ENCODE data around the gene CYP2E1.
"Not testable (repeated sequence)": the region's sequence is repeated elsewhere in the genome, so short reads cannot be mapped to it uniquely, and the experiment has no call there.

The CYP2E1 gene

DNA sequence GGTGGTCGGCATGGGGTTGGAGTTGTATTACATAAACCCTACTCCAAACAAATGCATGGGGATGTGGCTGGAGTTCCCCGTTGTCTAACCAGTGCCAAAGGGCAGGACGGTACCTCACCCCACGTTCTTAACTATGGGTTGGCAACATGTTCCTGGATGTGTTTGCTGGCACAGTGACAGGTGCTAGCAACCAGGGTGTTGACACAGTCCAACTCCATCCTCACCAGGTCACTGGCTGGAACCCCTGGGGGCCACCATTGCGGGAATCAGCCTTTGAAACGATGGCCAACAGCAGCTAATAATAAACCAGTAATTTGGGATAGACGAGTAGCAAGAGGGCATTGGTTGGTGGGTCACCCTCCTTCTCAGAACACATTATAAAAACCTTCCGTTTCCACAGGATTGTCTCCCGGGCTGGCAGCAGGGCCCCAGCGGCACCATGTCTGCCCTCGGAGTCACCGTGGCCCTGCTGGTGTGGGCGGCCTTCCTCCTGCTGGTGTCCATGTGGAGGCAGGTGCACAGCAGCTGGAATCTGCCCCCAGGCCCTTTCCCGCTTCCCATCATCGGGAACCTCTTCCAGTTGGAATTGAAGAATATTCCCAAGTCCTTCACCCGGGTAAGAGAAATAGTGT is at the start of gene CYP2E1:
Gene CYP2E1, plus strand, starts transcription at position 407 of the 632 bp plus-strand sequence. Its CDS starts 33 bp downstream, at position 440.
- DNase-seq: no peak

GRCh38 chr10:133481086-133481643 is 46.0 kb upstream of the CYP2E1 start:
- DNase-seq: no peak

DNA sequence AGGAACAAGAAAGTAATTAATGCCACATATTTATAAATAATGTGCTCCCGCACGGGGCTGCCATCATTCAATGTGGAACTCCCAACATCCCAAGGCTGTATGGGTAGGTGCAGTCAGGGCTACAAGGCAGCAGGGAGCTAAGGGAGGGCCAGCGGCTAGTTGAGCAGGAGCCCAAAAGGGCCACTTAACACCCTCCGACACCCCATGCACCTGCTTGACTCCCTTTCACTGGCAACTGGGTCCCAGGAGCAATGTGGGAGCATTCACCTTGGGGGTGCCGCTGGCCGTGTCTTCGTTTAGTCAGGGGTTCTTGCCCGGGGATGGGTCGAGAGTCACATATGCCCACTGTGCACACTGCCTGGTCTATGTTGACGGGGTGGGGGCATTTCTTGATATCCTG is 45.5 kb upstream of the CYP2E1 start:
- DNase-seq: no peak

GRCh38 chr10:133484818-133485217 is 42.3 kb upstream of the CYP2E1 start:
- DNase-seq: no peak

GRCh38 chr10:133487085-133487484 is 40.1 kb upstream of the CYP2E1 start:
- DNase-seq: no peak

- DNase-seq: no peak
Measured at GRCh38 chr10:133488354-133488753, 38.8 kb upstream of the CYP2E1 start.

- DNase-seq: no peak
Measured at GRCh38 chr10:133489816-133490588, 37.2 kb upstream of the CYP2E1 start.

DNA sequence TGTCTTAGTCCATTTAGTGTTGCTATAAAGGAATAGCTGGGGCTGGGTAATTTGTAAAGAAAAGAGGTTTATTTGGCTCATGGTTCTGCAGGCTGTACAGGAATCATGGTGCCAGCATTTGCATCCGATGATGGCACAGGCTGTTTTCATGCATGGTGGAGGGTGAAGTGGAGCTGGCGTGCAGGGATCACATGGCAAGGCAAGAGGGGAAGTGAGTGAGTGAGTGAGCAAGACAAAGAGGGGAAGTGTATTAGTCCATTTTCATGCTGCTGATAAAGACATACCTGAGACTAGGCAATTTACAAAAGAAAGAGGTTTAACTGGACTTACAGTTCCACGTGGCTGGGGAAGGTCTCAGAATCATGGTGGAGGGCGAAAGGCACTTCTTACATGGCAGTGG is 33.6 kb upstream of the CYP2E1 start:
- not testable (repeated sequence) for DNase-seq

GRCh38 chr10:133497363-133497762 is 29.8 kb upstream of the CYP2E1 start:
- DNase-seq: not testable (repeated sequence)

DNA sequence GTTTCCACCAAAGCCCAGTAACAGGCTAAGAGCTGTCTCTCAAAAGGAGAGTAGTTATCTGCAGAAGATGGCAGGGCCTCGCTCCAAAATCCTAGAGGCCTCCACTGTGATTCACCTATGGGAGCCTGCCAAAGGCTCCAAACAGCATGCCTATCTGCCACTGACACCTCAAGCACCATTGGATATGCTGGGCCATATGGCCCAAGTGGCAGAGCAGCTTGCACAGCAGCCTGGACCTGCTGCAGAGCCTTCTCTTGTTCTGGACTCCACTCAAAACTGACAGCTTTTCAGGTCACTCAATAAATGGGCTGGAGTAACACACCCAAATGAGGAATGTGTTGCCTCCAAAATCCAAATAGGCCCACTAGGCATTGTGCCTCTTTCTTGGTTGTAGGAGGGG is 28.0 kb upstream of the CYP2E1 start:
- DNase-seq: not testable (repeated sequence)

DNA sequence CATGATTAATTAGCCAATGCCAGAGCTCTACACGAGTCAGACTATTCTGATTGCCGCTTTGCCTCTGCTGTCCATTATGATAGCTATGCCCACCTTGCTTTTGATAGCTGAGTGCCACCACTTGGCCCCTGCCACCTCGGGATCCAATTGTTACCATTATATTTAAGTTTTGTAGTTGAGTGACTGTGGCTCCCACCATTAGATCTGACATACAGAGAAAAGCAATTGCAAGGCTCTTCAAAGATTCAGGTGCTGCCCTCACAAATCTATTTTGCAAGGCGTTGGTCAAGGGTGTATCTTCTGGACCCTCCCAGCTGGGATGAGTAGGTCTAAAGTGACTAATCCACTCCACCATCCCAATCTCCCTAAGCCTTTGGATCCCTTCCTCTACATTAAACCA is 26.3 kb upstream of the CYP2E1 start:
- not testable (repeated sequence) for DNase-seq

- no peak for DNase-seq
Measured at GRCh38 chr10:133509700-133510099, 17.5 kb upstream of the CYP2E1 start.

- DNase-seq: no peak
Measured at GRCh38 chr10:133511408-133511807, 15.8 kb upstream of the CYP2E1 start.

DNA sequence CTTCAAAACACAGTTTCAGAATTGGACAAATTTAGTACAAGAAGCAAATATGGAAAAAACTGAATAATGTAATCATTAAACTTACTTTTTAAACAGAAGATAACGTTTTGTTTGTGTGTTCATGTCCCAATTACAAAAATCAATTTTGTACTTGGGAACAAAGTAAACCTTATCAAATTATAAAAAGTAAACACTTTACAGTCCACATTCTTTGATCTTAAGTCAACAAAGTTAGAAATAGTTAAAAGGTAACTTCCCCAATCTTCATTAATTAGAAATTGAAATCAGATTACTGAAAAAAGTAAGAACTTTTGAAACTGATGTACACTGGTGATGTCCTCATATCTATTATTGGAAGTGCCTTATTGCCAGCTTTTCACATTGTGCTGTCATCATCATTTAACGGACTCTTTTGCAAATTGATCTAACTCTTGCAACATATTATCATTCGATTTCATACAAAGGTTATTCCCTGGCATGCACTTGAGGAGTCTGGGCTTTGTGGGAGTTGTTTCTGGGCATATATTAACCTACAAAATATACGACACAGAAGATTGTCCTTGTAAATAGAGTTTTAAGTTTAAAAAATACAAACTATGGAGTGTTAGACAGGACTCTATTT is 15.1 kb upstream of the CYP2E1 start:
- DNase-seq: no peak

DNA sequence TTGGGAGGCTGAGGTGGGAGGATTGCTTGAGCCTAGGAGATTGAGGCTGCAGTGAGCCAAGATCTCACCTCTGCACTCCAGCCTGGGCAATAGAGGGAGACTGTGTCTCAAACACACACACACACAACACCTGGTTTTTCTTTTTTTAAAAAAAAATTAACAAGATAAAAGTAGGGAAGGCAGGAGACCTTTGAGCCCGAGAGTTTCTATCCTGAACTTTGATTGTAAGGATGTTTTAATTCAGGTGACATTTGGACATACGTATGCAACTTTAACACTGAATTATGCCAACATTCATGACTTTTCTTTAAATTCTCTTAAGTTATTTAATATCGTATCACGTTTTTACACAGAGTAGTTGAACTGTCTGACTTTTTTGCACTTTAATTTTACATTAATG is 11.7 kb upstream of the CYP2E1 start:
- no peak for DNase-seq

DNA sequence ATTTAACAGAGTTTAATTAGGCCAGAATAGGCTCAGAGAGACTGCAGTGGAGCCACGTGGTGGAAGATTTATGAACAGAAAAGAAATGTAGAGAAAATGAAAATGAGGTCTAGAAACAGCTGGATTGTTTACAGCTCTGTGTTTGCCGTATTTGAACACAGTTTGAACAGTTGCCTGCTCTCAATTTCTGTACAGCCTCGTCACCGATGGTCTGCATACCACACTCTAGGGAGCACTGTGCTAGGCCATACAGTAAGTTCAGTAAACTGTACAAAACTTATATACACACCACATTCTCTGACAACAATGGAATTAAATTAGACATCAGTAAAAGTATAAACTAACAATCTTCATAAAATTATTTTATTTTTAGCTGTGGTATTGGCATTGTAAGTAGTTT is 11.1 kb upstream of the CYP2E1 start:
- no peak for DNase-seq

DNA sequence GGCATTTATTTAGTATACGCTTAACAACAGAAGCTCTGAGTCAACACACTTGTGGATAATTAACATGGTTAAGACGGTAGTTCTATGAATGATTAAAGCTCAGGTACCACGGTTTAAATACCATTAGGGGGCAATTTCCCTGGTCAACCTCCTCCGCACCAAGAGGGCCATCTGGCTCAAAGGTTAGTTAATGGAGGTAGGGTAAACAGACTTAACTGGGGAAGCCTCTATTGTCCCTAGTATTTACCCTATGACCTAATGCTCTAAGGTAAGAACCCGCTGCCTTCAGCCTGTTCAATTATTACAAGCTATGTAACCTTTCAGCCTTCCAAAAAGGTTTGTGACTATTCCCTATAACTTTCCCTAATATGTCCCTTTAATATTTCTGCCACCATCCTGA is 8.6 kb upstream of the CYP2E1 start:
- not testable (repeated sequence) for DNase-seq

DNA sequence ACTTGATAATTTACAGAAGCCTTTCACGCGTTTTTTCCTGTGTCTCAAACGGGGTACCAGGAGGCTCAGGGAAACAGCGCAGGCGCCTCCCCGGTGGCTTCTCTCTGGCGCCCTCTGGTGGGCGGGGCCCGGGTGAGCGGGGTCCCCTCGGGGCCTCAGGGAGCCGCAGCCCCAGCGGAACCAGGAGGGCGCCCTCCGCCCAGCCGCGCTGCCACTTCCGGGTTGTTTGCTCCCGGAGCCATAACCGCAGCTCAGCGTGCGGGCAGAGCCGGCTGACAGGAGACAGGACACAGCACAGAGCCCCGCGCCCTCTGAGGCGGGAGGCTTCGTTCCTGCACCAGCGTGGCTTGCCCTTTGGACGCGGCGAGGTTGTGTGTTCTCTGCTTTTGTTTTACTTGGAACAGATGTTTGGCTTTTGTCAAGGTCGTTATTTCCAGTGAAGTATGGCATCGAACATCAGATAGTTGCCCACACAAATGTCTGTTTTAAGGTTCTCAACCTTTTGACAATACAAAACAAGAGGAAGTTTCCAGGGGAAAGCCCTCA is 6.9 kb upstream of the CYP2E1 start:
- DNase-seq: peak; percentile 74 to 93 (median 86)

DNA sequence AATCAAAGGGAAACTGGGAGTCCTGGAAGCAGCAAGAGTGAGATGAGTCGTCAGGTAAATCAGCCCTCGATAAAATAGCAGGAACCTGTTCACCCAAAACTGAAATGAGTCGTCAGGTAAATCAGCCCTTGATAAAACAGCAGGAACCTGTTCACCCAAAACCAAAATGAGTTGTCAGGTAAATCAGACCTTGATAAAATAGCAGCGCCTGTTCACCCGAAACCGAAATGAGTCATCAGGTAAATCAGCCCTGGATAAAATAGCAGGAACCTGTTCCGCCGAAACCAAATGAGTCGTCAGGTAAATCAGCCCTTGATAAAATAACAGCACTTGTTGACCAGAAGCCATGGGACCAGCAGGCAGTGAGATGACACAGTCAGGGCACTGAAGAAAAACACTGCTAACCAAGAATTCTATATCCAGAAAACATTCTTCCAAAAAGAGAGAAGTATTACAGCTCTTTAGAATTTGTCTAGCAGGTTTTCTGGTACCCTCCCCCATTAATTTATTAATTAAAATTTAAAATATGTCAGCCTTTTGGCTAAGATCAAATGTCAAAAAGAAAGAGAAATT is 3.4 kb upstream of the CYP2E1 start:
- DNase-seq: no peak

GRCh38 chr10:133525444-133525843 is 1.7 kb upstream of the CYP2E1 start:
- no peak for DNase-seq

GRCh38 chr10:133527771-133528271 is 658 bp downstream of the CYP2E1 start:
- no peak for DNase-seq

DNA sequence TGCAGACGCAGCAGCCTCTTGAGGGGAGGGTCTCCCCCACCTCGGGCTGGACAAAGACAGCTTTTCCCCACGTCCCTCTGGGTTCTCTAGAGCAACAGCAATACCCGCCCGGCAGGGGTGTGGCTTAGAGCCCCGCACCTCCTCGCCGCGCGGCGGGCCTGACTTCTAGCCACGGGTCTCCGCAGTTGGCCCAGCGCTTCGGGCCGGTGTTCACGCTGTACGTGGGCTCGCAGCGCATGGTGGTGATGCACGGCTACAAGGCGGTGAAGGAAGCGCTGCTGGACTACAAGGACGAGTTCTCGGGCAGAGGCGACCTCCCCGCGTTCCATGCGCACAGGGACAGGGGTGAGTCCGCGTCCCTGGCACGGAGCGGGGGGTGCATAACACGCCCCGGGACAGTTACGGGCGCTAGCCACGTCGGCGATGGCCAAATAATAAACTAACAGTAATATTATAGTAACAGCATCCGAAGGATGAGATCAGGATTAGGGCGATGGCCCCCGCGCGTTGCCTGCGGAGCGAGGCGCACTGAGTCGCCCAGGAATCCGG is 1.2 kb downstream of the CYP2E1 start:
- DNase-seq: no peak
